Calu3 (cell line): Measurements from ENCODE around the gene LRP4. TPM values are rescaled to one million over a fixed set of nuclear protein-coding genes. Genes with fewer than 3 reads are reported as not detected.
"Not testable (repeated sequence)": the region's sequence is repeated elsewhere in the genome, so short reads cannot be mapped to it uniquely, and the experiment has no call there.

ENCODE experiments used
- BruUV-seq: library from RNA; stranded (reverse); fragments of 400-500 nt; replicated peaks from 2 replicates; lab custom pipeline; 2021; lab: Mats Ljungman, UMichigan
- CTCF ChIA-PET: fragments of 300-600 bp; sonication (Branson Sonifier 250); formaldehyde crosslinking; loops from one replicate; lab custom pipeline; 2022; ENCODE audit warnings: antibody characterized with exemption; lab: Charles Lee
- DNase-seq: peaks from one replicate; pipeline ENCODE4 v3.0.0; 2022
- H3K27ac Mint-ChIP-seq: one replicate; pipeline ENCODE4 v1.8.0; 2022; ENCODE audit warnings: mixed read lengths; ENCODE audit not compliant: unreplicated experiment
- H3K27me3 Mint-ChIP-seq: one replicate; pipeline ENCODE4 v1.8.0; 2022; ENCODE audit warnings: mixed read lengths; ENCODE audit not compliant: unreplicated experiment
- H3K36me3 Mint-ChIP-seq: one replicate; pipeline ENCODE4 v1.8.0; 2022; ENCODE audit warnings: mild to moderate bottlenecking, moderate library complexity, mixed read lengths; ENCODE audit not compliant: insufficient read depth, unreplicated experiment
- H3K4me1 Mint-ChIP-seq: one replicate; pipeline ENCODE4 v1.8.0; 2022; ENCODE audit warnings: mild to moderate bottlenecking, low read depth, mixed read lengths; ENCODE audit not compliant: unreplicated experiment
- H3K4me3 Mint-ChIP-seq: one replicate; pipeline ENCODE4 v1.8.0; 2022; ENCODE audit warnings: mild to moderate bottlenecking, low read depth, moderate library complexity, mixed read lengths; ENCODE audit not compliant: unreplicated experiment
- H3K9me3 Mint-ChIP-seq: one replicate; pipeline ENCODE4 v1.8.0; 2022; ENCODE audit warnings: low read depth, mixed read lengths; ENCODE audit not compliant: unreplicated experiment
- CTCF ChIP-seq: fragments of 200-600 bp; IDR thresholded peaks from one replicate; pipeline ENCODE4 v1.8.0; 2022; ENCODE audit warnings: antibody characterized with exemption; ENCODE audit not compliant: unreplicated experiment
- intact Hi-C: fragments of 100-400 bp; cut with micrococcal nuclease; formaldehyde crosslinking; loops from one replicate; pipeline ENCODE4 v1.10.0; 2022; ENCODE audit not compliant: unreplicated experiment
- total RNA-seq: library from RNA; stranded (reverse); gene quantifications from 2 replicates; pipeline ENCODE4 v1.2.3, GENCODE V29; 2022

Gene LRP4
- total RNA-seq, 1 experiment from 2014 or later: 0.80 TPM

- no peaks in the 10 kb centered on the region for H3K36me3 Mint-ChIP-seq
- H3K27me3 Mint-ChIP-seq: no peaks in the 10 kb centered on the region
- intact Hi-C loops: no loop called here
- TF ChIP-seq CTCF: no peak
- no peaks in the 10 kb centered on the region for H3K9me3 Mint-ChIP-seq
- H3K4me1 Mint-ChIP-seq: peaks cover 8% of the 10 kb centered on the region
- no TSS peak for BruUV-seq
- no peak overlapping the region for H3K4me3 Mint-ChIP-seq
- CTCF ChIA-PET: no interaction called here
- DNase-seq: no peak
- H3K27ac Mint-ChIP-seq: no peak overlapping the region
Observed at GRCh38 chr11:46944356-46945075, 26.2 kb upstream of the LRP4 start.

GRCh38 chr11:46942172-46942571 is 23.8 kb upstream of the LRP4 start:
- Mint-ChIP-seq H3K4me1 (peaks cover 8% of the 10 kb centered on the region), H3K4me3 (no peak overlapping the region), H3K27me3 (no peaks in the 10 kb centered on the region), H3K9me3 (no peaks in the 10 kb centered on the region), H3K36me3 (peaks cover 2% of the 10 kb centered on the region), H3K27ac (no peak overlapping the region)
- intact Hi-C loops: no loop called here
- no TSS peak for BruUV-seq
- TF ChIP-seq CTCF: no peak
- no peak for DNase-seq
- CTCF ChIA-PET: interaction anchor here (0.6 kb wide), 1 partner anchor 12 kb away, joined by 4 read pairs; no protein-coding TSS in a partner anchor

DNA sequence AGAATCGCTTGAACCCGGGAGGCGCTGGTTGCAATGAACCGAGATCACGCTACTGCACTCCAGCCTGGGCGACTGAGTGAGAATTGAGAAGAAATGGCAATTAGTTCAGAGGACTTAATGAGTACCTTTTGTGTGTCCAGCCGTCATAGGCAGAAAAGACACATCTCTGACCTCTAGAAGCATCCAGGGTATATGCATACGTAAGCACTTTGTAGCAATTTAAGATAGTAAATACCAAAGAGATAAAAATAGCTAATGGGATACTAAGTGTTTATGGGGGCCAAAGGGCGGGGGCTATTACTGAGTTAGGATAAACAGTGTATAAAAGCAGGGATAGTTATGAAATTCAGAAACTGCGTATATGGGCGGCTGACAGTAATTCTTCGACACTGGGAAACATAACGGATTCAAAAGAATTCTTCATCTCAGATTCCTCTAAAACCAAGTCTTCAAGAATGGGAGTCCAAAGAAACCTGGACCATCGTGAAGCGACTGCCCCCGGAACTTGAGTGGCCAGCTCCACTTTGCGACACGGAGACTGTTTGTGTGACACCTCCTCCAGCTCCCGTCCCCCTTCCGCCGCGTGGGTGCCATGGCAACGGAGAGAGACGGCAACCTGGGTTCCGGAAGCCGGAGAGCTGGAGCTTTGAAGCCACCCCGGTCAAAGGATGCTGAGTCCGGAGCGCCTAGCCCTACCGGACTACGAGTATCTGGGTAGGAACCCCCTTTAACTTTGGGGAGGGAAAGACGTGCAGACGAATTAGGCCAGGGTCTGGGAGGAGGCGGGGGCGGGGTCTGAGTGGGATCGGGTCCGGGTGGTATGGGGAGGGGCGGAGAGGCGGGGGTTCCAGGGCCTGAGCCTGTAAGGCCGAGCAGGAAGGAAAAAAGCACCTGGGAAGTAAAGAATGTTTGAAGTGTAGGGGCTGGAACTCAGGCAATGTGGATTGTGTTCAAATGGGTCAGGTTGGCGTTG is 18.1 kb upstream of the LRP4 start, which contains the start of gene CSTPP1:
CSTPP1 (plus strand) TSS at position 624 of the 973 bp plus-strand sequence; CDS start at position 669, 45 bp downstream.
- H3K4me3 Mint-ChIP-seq: peak within 1 kb of the TSS; percentile 92
- intact Hi-C loops: no loop called here
- peak within 1 kb of the TSS; percentile 96 for H3K27ac Mint-ChIP-seq
- H3K9me3 Mint-ChIP-seq: no peaks in the 10 kb centered on the region
- no peaks in the 10 kb centered on the region for H3K27me3 Mint-ChIP-seq
- peak; percentile 94 for DNase-seq
- CTCF ChIA-PET: interaction anchor here (0.6 kb wide), 1 partner anchor 11 kb away, joined by 3 read pairs; no protein-coding TSS in a partner anchor
- H3K4me1 Mint-ChIP-seq: peaks cover 16% of the 10 kb centered on the region
- BruUV-seq: no TSS peak
- TF ChIP-seq CTCF: no peak
- peaks cover 12% of the 10 kb centered on the region for H3K36me3 Mint-ChIP-seq

DNA sequence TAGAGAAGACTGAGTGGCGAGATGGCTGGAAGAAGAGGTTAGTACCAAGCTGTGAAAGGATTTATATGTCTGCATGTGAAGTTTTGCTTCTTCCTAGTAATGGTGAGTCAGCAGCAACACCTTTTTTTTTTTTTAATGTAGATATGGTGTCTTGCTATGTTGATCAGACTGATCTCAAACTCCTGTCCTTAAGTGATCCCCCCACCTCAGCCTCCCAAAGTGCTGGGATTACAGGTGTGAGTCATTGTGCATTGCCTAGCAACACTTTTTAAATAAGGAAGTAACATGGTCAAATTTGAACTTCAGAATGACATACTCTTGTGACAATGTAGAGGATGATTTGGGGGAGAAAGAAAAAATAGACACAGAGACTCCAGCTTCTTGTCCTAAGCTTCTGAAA is 11.7 kb upstream of the LRP4 start:
- H3K4me3 Mint-ChIP-seq: peak overlapping the region; percentile 36
- CTCF ChIA-PET: interaction anchor here (0.7 kb wide), 4 partner anchors 11 to 146 kb away, joined by 3 to 5 read pairs (median 4); no protein-coding TSS in a partner anchor
- H3K36me3 Mint-ChIP-seq: no peaks in the 10 kb centered on the region
- intact Hi-C loops: no loop called here
- H3K27me3 Mint-ChIP-seq: peaks cover 11% of the 10 kb centered on the region
- BruUV-seq: no TSS peak
- peak; percentile 67 for DNase-seq
- no peaks in the 10 kb centered on the region for H3K9me3 Mint-ChIP-seq
- TF ChIP-seq CTCF: no peak
- peak overlapping the region; percentile 88 for H3K27ac Mint-ChIP-seq
- peaks cover 14% of the 10 kb centered on the region for H3K4me1 Mint-ChIP-seq

DNA sequence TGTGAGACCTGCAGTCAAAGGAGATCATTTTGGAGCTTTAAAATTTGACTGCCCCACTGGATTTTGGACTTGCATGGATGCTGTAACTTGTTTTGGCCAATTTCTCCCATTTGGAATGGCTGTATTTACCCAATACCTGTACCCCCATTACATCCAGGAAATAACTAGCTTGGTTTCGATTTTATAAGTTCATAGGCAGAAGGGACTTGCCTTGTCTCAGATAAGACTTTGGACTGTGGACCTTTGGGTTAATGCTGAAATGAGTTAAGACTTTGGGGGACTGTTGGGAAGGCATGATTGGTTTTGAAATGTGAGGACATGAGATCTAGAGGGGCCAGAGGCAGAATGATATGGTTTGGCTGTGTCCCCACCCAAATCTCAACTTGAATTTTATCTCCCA is 10.4 kb upstream of the LRP4 start:
- Mint-ChIP-seq H3K4me1 (peaks cover 14% of the 10 kb centered on the region), H3K27me3 (peaks cover 11% of the 10 kb centered on the region)
- BruUV-seq, H3K36me3 Mint-ChIP-seq, H3K4me3 Mint-ChIP-seq, DNase-seq, H3K27ac Mint-ChIP-seq, H3K9me3 Mint-ChIP-seq, intact Hi-C loops: not testable (repeated sequence)
- CTCF ChIA-PET: interaction anchor here (0.6 kb wide), 1 partner anchor 27 kb away, joined by 3 read pairs; no protein-coding TSS in a partner anchor

DNA sequence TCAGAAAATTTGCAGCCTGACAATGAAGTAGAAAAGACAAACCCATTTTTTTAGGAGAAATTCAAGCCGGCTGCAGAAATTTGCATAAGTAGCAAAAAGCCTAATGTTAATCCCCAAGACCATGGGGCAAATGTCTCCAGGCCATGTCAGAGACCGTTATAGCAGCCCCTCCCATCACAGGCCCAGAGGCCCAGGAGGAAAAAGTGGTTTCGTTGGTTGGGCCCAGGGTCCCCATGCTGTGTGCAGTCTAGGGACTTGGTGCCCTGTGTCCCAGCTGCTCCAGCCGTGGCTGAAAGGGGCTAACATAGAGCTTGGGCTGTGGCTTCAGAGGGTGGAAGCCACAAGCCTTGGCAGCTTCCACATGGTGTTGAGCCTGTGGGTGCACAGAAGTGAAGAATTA is 9.6 kb upstream of the LRP4 start:
- H3K4me3 Mint-ChIP-seq, H3K9me3 Mint-ChIP-seq, intact Hi-C loops, H3K27ac Mint-ChIP-seq, BruUV-seq, DNase-seq, H3K36me3 Mint-ChIP-seq, CTCF ChIA-PET: not testable (repeated sequence)
- Mint-ChIP-seq H3K27me3 (peaks cover 11% of the 10 kb centered on the region), H3K4me1 (peaks cover 14% of the 10 kb centered on the region)
